Heart left ventricle (tissue), 13 donors: ENCODE results near the gene GBGT1.

Source experiments
- CTCF ChIP-seq, 12 donors: fragments of 200-600 bp; sonication (generic) in 4 of 12; IDR thresholded peaks; one replicate each; pipeline versions ENCODE4 v1.5.0 to v1.8.0; 2018 to 2022; ENCODE audit warnings: antibody characterized with exemption in 12 of 12, mild to moderate bottlenecking in 5 of 12
- POLR2A ChIP-seq, 2 donors: fragments of 450-650 bp; IDR thresholded peaks; one replicate each; pipeline ENCODE4 v1.6.1; 2017; ENCODE audit warnings: antibody characterized with exemption in 2 of 2, mild to moderate bottlenecking in 2 of 2, moderate library complexity in 2 of 2
- donor health status: ischemic (EF 13 %, LVEDD 7.1; RV severe dilation, severe dysfunction).
- donor health status: DM: no; HTN: yes; CAD: no.
- donor health status: DM: no; HTN: no; CAD: no.
- donor health status: ischemic (EF 25% LVEDD 6.9; RV normal size, moderate dysfunction).
- donor health status: ischemic (EF 25% LVEDD 5.7; RV mildly dilated, moderate dysfunction).
- donor health status: ischemic (EF 35%, LVEDD 5.7; RV mildly dilated, moderate dysfunction).
- donor health status: nonischemic (EF 11% LVEDD 7.7; RV severe dilation, severe dysfunction).
- donor health status: DM: yes; HTN: yes; CAD: no.
- donor health status: PGD.
- donor health status: ischemic (EF 29% LVEDD 5.4; RV normal size, mild dysfunction).
- donor health status: nonischemic (EF 23%, LVEDD 6.1; RV moderate dilation, normal function).

GRCh38 chr9:133201424-133202144, 37.9 kb upstream of the GBGT1 start:
- TF ChIP-seq CTCF (IDR thresholded peaks at IDR 0.05) = no peak
- TF ChIP-seq POLR2A (IDR thresholded peaks at IDR 0.05) = no peak
